Endothelial cell (in vitro differentiated cells): ENCODE data around the gene OAS3. TPM values are rescaled to one million over a fixed set of nuclear protein-coding genes. Genes with fewer than 3 reads are reported as not detected.

Experiments used
- DNase-seq: peaks from one replicate; pipeline ENCODE4 v3.0.0; 2021; ENCODE audit warnings: low spot score
- H3K27ac Mint-ChIP-seq: one replicate; pipeline ENCODE4 v1.8.0; 2021; ENCODE audit warnings: mixed read lengths, inconsistent platforms; ENCODE audit not compliant: unreplicated experiment
- H3K27me3 Mint-ChIP-seq: one replicate; pipeline ENCODE4 v1.8.0; 2021; ENCODE audit warnings: mild to moderate bottlenecking, moderate library complexity, mixed read lengths, inconsistent platforms; ENCODE audit not compliant: unreplicated experiment
- H3K36me3 Mint-ChIP-seq: one replicate; pipeline ENCODE4 v1.8.0; 2021; ENCODE audit warnings: mild to moderate bottlenecking, low read depth, mixed read lengths, inconsistent platforms; ENCODE audit not compliant: unreplicated experiment
- H3K4me1 Mint-ChIP-seq: one replicate; pipeline ENCODE4 v1.8.0; 2021; ENCODE audit warnings: mild to moderate bottlenecking, mixed read lengths, inconsistent platforms; ENCODE audit not compliant: unreplicated experiment
- H3K4me3 Mint-ChIP-seq: one replicate; pipeline ENCODE4 v1.8.0; 2021; ENCODE audit warnings: mild to moderate bottlenecking, mixed read lengths, inconsistent platforms; ENCODE audit not compliant: unreplicated experiment
- H3K9me3 Mint-ChIP-seq: one replicate; pipeline ENCODE4 v1.8.0; 2021; ENCODE audit warnings: mixed read lengths, inconsistent platforms; ENCODE audit not compliant: unreplicated experiment
- CTCF ChIP-seq: fragments of 200-600 bp; sonication (generic); IDR thresholded peaks from one replicate; pipeline ENCODE4 v1.5.0; 2021; ENCODE audit warnings: antibody characterized with exemption; ENCODE audit not compliant: unreplicated experiment
- total RNA-seq: library from RNA; stranded (reverse); fragmentation: NEBNext Ultra II Directional; extraction: Animal tissue kit (Norgen Biotek cat#: 25700); gene quantifications from one replicate; pipeline ENCODE4 v1.2.1, GENCODE V29; 2021; ENCODE audit not compliant: unreplicated experiment

Gene OAS3
- total RNA-seq, 1 donor from 2014 or later, result 2.2 TPM

- Mint-ChIP-seq H3K4me1 (peaks cover 6% of the 10 kb centered on the region), H3K9me3 (no peaks in the 10 kb centered on the region), H3K36me3 (no peaks in the 10 kb centered on the region), H3K4me3 (no peak overlapping the region), H3K27me3 (no peaks in the 10 kb centered on the region), H3K27ac (no peak overlapping the region)
- no peak for DNase-seq
- TF ChIP-seq CTCF, result no peak
Measured at GRCh38 chr12:113014565-113014964, 76.3 kb downstream of the OAS3 start.

DNA sequence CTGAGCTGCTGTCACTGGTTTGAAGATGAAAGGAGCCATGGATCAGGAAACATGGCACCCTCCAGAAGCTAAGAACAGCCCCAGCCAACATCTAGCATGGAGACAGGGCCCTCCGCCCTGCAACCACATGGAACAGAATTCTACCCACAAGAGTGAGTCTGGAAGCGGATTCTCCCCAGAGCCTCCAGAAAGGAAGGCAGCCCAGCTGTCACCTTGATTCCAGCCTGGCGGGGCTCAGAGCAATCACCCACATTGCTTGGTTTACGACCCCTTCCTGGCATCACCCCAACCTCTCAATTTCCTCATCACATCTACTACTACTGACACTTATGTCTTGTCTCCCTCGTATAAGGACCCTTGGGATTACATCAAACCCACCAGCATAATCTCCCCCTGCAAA is 78.5 kb downstream of the OAS3 start:
- Mint-ChIP-seq H3K27ac (no peak overlapping the region), H3K36me3 (no peaks in the 10 kb centered on the region), H3K4me1 (peaks cover 6% of the 10 kb centered on the region), H3K4me3 (no peak overlapping the region), H3K27me3 (no peaks in the 10 kb centered on the region), H3K9me3 (no peaks in the 10 kb centered on the region)
- DNase-seq, result no peak
- no peak for TF ChIP-seq CTCF

DNA sequence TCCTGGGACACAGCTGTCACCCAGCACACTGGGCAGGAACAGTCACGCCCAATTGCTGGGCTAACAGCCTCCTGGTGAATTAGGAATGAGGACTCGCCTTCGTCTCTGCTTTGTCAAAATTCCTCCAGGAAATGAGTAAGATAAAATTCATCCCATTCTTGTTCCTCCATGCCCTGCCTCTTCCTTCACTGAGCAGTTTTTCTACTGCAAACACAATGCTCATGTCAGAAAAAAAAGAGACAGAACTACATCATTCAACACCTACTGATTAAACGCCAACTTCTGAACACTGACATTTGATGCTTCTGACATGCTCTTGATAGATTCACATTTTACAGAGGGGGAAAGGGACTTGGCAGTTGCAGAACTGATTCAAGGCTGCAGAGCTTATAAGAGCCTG is 80.8 kb downstream of the OAS3 start:
- Mint-ChIP-seq H3K27me3 (no peaks in the 10 kb centered on the region), H3K4me3 (no peak overlapping the region), H3K36me3 (no peaks in the 10 kb centered on the region), H3K4me1 (peaks cover 6% of the 10 kb centered on the region), H3K27ac (no peak overlapping the region), H3K9me3 (no peaks in the 10 kb centered on the region)
- DNase-seq, result no peak
- no peak for TF ChIP-seq CTCF

DNA sequence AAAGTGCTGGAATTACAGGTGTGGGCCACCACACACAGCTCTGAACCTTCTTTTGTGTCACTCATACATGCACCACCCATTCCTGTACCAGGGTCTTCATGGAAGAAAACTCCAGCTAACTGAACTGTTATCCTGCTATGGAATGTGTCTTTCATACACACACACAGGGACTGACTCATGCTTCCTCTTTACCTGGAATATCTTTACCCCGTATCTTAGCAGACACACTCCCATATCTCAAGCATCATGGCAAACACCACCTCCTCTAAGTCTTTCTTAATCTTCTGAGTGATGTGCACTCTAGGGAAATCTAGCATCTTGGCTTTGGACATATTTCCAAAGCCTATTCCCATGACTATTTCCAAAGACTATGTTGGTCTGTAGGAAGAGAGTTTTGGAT is 83.2 kb downstream of the OAS3 start:
- Mint-ChIP-seq H3K4me1 (peaks cover 6% of the 10 kb centered on the region), H3K9me3 (no peaks in the 10 kb centered on the region), H3K27me3 (no peaks in the 10 kb centered on the region), H3K4me3 (no peak overlapping the region), H3K36me3 (no peaks in the 10 kb centered on the region), H3K27ac (no peak overlapping the region)
- TF ChIP-seq CTCF, result no peak
- no peak for DNase-seq

Other genes with a start within 250 kb of the OAS3 start
- 4.5 TPM for gene RPH3A, start 146.7 kb upstream of the OAS3 start, total RNA-seq
- gene OAS1, start 31.5 kb upstream of the OAS3 start, total RNA-seq, result 0.56 TPM
- 0.41 TPM for gene OAS2, start 40.0 kb downstream of the OAS3 start, total RNA-seq
- 62.8 TPM for gene DTX1, start 118.3 kb downstream of the OAS3 start, total RNA-seq
- 0.21 TPM for gene RASAL1, start 197.3 kb downstream of the OAS3 start, total RNA-seq
- not detected for gene CFAP73, start 211.2 kb downstream of the OAS3 start, total RNA-seq
- 47.5 TPM for gene DDX54, start 247.0 kb downstream of the OAS3 start, total RNA-seq
- 11.7 TPM for gene RITA1, start 247.2 kb downstream of the OAS3 start, total RNA-seq